Peyer's patch (tissue), 4 donors: Measurements from ENCODE around the gene C19orf44. TPM values are rescaled to one million over a fixed set of nuclear protein-coding genes. Genes with fewer than 3 reads are reported as not detected.
"Not testable (repeated sequence)": the region's sequence is repeated elsewhere in the genome, so short reads cannot be mapped to it uniquely, and the experiment has no call there.

Experiments used
- DNase-seq, 3 donors: peaks; one replicate each; pipeline ENCODE4 v3.0.0-alpha.2; 2017 to 2019
- H3K27ac ChIP-seq, 4 donors: fragments of 200-600 bp; sonication (generic); one replicate each; pipeline ENCODE4 v1.5.1; 2016 to 2019
- H3K27me3 ChIP-seq, 2 donors: fragments of 200-600 bp; sonication (generic); one replicate each; pipeline ENCODE4 v1.5.1; 2019
- H3K36me3 ChIP-seq, 3 donors: fragments of 200-600 bp; sonication (generic); one replicate each; pipeline ENCODE4 v1.5.1; 2016 to 2019
- H3K4me1 ChIP-seq, 4 donors: fragments of 200-600 bp; sonication (generic); one replicate each; pipeline ENCODE4 v1.5.1; 2016 to 2019
- H3K4me3 ChIP-seq, 4 donors: fragments of 200-600 bp; sonication (generic); 1 replicate in 3 of 4; 2 replicates in 1 of 4; pipeline ENCODE4 v1.5.1; 2016 to 2019; ENCODE audit warnings: mild to moderate bottlenecking in 1 of 4
- H3K9me3 ChIP-seq, 4 donors: fragments of 200-600 bp; sonication (generic); one replicate each; pipeline ENCODE4 v1.5.1; 2016 to 2019; ENCODE audit warnings: mild to moderate bottlenecking in 1 of 4
- POLR2A ChIP-seq, 2 donors: fragments of 450-650 bp; IDR thresholded peaks; one replicate each; pipeline ENCODE4 v1.5.1; 2017; ENCODE audit warnings: antibody characterized with exemption in 2 of 2, mild to moderate bottlenecking in 2 of 2, moderate library complexity in 2 of 2
- total RNA-seq, 4 donors: library from RNA; depleted of rRNA; stranded (reverse); fragments of >200 nt; gene quantifications; one replicate each; pipeline ENCODE4 v1.1.0, GENCODE V29; 2016
- TF ChIP-seq, protein P1 (sequence below), 6 experiments: fragments of 450-650 bp in 4 of 6; fragments of 200-600 bp in 2 of 6; sonication (generic) in 1 of 6; IDR thresholded peaks; one replicate each; pipeline ENCODE4 v1.5.1; 2017 to 2019; ENCODE audit warnings: antibody characterized with exemption in 6 of 6, mild to moderate bottlenecking in 3 of 6, moderate library complexity in 1 of 6

C19orf44 gene
- 10 to 100 TPM in 1 of 4 donors, 1 to 10 TPM in 3; 3.7 to 13.2 (median 8.0) TPM for total RNA-seq

GRCh38 chr19:16495982-16496612, at the start of gene C19orf44, which contains the start of gene CALR3:
Gene C19orf44, plus strand, starts transcription at chr19:16496394. Its CDS starts 4,399 bp downstream, at chr19:16500793.
Gene CALR3, minus strand, starts transcription at chr19:16496167. Its CDS starts 38 bp downstream, at chr19:16496129.
- H3K27ac ChIP-seq: peak within 1 kb of the TSS; percentile 62 to 82 (median 68)
- peak; percentile 99 for DNase-seq
- H3K9me3 ChIP-seq: no peaks in the 10 kb centered on the region
- H3K36me3 ChIP-seq: peaks cover 0 to 2% (median 0%) of the 10 kb centered on the region in 3 donors
- peak within 1 kb of the TSS; percentile 52 to 76 (median 70) for H3K4me3 ChIP-seq
- no peaks in the 10 kb centered on the region for H3K27me3 ChIP-seq
- TF ChIP-seq, protein P1, sequence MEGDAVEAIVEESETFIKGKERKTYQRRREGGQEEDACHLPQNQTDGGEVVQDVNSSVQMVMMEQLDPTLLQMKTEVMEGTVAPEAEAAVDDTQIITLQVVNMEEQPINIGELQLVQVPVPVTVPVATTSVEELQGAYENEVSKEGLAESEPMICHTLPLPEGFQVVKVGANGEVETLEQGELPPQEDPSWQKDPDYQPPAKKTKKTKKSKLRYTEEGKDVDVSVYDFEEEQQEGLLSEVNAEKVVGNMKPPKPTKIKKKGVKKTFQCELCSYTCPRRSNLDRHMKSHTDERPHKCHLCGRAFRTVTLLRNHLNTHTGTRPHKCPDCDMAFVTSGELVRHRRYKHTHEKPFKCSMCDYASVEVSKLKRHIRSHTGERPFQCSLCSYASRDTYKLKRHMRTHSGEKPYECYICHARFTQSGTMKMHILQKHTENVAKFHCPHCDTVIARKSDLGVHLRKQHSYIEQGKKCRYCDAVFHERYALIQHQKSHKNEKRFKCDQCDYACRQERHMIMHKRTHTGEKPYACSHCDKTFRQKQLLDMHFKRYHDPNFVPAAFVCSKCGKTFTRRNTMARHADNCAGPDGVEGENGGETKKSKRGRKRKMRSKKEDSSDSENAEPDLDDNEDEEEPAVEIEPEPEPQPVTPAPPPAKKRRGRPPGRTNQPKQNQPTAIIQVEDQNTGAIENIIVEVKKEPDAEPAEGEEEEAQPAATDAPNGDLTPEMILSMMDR (IDR thresholded peaks at IDR 0.05): peak in 3 of 6 experiments; percentile 15 to 43 (median 42)
- peak; percentile 32 to 40 for TF ChIP-seq POLR2A (IDR thresholded peaks at IDR 0.05)
- H3K4me1 ChIP-seq: peaks cover 0 to 8% (median 2%) of the 10 kb centered on the region in 4 donors

DNA sequence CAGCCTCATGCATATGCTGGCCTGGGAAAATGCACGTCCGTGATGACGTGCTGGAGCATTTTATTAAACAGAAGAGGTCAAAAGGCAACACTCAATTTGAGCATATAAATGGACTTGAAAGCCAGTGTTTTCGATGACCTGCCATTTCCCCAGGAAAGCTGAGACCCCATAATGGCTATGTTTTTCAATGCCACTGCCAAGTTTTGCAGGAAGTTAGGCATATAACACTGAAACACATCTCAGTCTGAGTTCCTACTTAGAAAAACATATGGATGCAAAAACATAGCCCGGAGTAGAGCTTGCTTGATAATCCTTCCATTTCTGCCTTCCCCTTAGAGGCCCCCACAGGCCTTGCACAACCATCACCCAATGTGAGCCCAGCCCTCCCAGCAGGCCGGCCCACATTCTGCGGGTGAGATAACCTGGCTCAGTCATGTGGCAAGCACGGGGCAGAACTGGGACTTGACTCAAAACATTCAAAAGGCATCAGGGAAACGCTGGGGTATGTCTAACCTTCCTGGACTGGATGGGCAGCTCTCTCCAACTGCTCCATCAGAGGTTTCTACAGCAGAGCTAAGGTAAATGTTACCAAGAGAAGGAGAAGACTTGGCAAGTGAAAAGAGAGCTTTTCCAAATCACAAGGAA, 49.3 kb upstream of the C19orf44 start:
- Histone ChIP-seq H3K27ac (peak overlapping the region; percentile 20 to 82 (median 44)), H3K4me1 (peaks cover 0 to 29% (median 23%) of the 10 kb centered on the region in 4 donors)

GRCh38 chr19:16448872-16449271, 47.3 kb upstream of the C19orf44 start:
- H3K36me3 ChIP-seq, H3K9me3 ChIP-seq, H3K4me3 ChIP-seq, DNase-seq, H3K27me3 ChIP-seq: not testable (repeated sequence)
- peak overlapping the region in 2 of 4 donors; percentile 34 to 82 for H3K27ac ChIP-seq
- peaks cover 0 to 24% (median 17%) of the 10 kb centered on the region in 4 donors for H3K4me1 ChIP-seq

More for the DNA sequence above, 49.3 kb upstream of the C19orf44 start:
- H3K36me3 ChIP-seq: no peaks in the 10 kb centered on the region
- H3K27me3 ChIP-seq: no peaks in the 10 kb centered on the region
- H3K4me3 ChIP-seq: no peak overlapping the region
- H3K9me3 ChIP-seq: no peaks in the 10 kb centered on the region
- peak in 2 of 3 donors; percentile 85 to 89 for DNase-seq
- TF ChIP-seq, protein P1 (IDR thresholded peaks at IDR 0.05): no peak

- Histone ChIP-seq H3K9me3 (no peaks in the 10 kb centered on the region), H3K27ac (peak overlapping the region in 2 of 4 donors; percentile 34 to 82), H3K4me1 (peaks cover 0 to 24% (median 17%) of the 10 kb centered on the region in 4 donors), H3K27me3 (no peaks in the 10 kb centered on the region), H3K4me3 (no peak overlapping the region), H3K36me3 (no peaks in the 10 kb centered on the region)
- DNase-seq: peak in 1 of 3 donors; percentile 53
- TF ChIP-seq, protein P1 (IDR thresholded peaks at IDR 0.05): no peak
- no peak for TF ChIP-seq POLR2A (IDR thresholded peaks at IDR 0.05)
Measured at GRCh38 chr19:16449330-16449961, 46.7 kb upstream of the C19orf44 start.

GRCh38 chr19:16452325-16452724, 43.9 kb upstream of the C19orf44 start:
- Histone ChIP-seq H3K27me3 (no peaks in the 10 kb centered on the region), H3K9me3 (no peaks in the 10 kb centered on the region), H3K4me3 (no peak overlapping the region), H3K4me1 (peaks cover under 1 to 18% (median 12%) of the 10 kb centered on the region in 4 donors), H3K36me3 (no peaks in the 10 kb centered on the region), H3K27ac (no peak overlapping the region)
- no peak for DNase-seq
- no peak for TF ChIP-seq POLR2A (IDR thresholded peaks at IDR 0.05)
- TF ChIP-seq, protein P1 (IDR thresholded peaks at IDR 0.05): no peak
